ENCODE measurements around the gene CLEC4D.

DNA sequence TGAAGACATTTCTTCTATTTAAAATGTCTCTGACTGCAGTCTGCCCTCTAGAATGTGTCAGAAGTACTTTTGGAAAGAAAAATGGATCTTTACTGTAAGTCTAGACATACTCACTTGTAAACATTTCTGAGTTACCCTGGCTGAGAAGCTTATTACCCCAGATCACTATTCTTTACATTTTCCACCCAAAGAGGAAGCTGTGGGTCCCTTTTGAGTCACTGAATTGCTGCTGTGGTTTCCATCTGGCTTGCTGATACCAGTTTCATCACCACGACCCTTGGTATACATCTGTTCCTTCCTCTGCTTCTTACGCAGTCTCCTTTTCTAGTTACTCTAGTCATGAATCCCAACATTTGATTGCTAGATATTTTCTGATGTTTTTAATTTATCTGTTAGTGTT is 20.2 kb upstream of the CLEC4D start:
- TF ChIP-seq POLR2A (IDR thresholded peaks at IDR 0.05; ENCODE audit: extremely low read depth, insufficient read length) (no peak), MYC (IDR thresholded peaks at IDR 0.05; ENCODE audit: low read depth, low read length) (no peak; the same call in 1 of the 2 replicates)
- TF ChIP-seq, protein P1, sequence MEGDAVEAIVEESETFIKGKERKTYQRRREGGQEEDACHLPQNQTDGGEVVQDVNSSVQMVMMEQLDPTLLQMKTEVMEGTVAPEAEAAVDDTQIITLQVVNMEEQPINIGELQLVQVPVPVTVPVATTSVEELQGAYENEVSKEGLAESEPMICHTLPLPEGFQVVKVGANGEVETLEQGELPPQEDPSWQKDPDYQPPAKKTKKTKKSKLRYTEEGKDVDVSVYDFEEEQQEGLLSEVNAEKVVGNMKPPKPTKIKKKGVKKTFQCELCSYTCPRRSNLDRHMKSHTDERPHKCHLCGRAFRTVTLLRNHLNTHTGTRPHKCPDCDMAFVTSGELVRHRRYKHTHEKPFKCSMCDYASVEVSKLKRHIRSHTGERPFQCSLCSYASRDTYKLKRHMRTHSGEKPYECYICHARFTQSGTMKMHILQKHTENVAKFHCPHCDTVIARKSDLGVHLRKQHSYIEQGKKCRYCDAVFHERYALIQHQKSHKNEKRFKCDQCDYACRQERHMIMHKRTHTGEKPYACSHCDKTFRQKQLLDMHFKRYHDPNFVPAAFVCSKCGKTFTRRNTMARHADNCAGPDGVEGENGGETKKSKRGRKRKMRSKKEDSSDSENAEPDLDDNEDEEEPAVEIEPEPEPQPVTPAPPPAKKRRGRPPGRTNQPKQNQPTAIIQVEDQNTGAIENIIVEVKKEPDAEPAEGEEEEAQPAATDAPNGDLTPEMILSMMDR (IDR thresholded peaks at IDR 0.05; ENCODE audit: low read depth, low read length) = no peak

Data from NB4 (cell line).